ENCODE results near the gene SUN1.

Gene SUN1

GRCh38 chr7:815284-816216, 16.7 kb upstream of the SUN1 start:
- TF ChIP-seq SIN3A (IDR thresholded peaks at IDR 0.05; ENCODE audit: borderline replicate concordance, insufficient read depth, low read length) (no peak), POLR2AphosphoS5 (IDR thresholded peaks at IDR 0.05; ENCODE audit: low read depth, low read length) (no peak), FOXP2 (optimal IDR thresholded peaks at IDR 0.05; ENCODE audit: borderline replicate concordance, extremely low read depth, extremely low read length, insufficient read depth) (no peak), TAF1 (IDR thresholded peaks at IDR 0.05; ENCODE audit: borderline replicate concordance, insufficient read depth, low read length) (no peak)
- TF ChIP-seq, protein P1, sequence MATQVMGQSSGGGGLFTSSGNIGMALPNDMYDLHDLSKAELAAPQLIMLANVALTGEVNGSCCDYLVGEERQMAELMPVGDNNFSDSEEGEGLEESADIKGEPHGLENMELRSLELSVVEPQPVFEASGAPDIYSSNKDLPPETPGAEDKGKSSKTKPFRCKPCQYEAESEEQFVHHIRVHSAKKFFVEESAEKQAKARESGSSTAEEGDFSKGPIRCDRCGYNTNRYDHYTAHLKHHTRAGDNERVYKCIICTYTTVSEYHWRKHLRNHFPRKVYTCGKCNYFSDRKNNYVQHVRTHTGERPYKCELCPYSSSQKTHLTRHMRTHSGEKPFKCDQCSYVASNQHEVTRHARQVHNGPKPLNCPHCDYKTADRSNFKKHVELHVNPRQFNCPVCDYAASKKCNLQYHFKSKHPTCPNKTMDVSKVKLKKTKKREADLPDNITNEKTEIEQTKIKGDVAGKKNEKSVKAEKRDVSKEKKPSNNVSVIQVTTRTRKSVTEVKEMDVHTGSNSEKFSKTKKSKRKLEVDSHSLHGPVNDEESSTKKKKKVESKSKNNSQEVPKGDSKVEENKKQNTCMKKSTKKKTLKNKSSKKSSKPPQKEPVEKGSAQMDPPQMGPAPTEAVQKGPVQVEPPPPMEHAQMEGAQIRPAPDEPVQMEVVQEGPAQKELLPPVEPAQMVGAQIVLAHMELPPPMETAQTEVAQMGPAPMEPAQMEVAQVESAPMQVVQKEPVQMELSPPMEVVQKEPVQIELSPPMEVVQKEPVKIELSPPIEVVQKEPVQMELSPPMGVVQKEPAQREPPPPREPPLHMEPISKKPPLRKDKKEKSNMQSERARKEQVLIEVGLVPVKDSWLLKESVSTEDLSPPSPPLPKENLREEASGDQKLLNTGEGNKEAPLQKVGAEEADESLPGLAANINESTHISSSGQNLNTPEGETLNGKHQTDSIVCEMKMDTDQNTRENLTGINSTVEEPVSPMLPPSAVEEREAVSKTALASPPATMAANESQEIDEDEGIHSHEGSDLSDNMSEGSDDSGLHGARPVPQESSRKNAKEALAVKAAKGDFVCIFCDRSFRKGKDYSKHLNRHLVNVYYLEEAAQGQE (IDR thresholded peaks at IDR 0.05; ENCODE audit: insufficient read depth in 1 of 2, low read depth in 2 of 2, low read length in 2 of 2): no peak

DNA sequence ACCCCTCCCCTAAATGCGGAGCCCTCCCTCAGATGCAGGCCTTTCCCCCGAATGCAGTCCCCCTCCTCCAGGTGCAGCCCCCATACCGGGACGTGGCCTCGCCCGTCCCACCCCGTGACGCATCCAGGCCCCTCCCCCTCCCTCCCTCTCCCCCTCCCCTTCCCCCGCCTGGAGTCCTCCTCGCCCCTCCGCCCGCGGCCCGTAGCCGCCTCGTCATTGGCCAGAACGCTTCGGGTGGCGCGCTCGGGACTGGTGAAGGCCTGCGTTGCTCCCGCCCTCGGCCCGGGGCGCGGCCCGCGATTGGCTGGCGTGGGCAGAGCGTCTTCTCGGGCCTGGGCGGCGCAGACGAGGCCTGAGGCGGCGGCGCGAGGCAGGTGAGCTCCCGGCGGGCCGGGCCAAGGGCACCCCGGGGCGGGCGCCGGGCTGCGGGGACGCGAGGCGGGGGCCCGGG, 16.0 kb upstream of the SUN1 start:
- TF ChIP-seq, protein P1 (IDR thresholded peaks at IDR 0.05; ENCODE audit: insufficient read depth in 1 of 2, low read depth in 2 of 2, low read length in 2 of 2): no peak
- peak; percentile 84 for TF ChIP-seq FOXP2 (optimal IDR thresholded peaks at IDR 0.05; ENCODE audit: borderline replicate concordance, extremely low read depth, extremely low read length, insufficient read depth)
- 0 out of 2 replicates have a peak, but pooled peaks have one; percentile 33 for TF ChIP-seq POLR2AphosphoS5 (IDR thresholded peaks at IDR 0.05; ENCODE audit: low read depth, low read length)
- no peak for TF ChIP-seq SIN3A (IDR thresholded peaks at IDR 0.05; ENCODE audit: borderline replicate concordance, insufficient read depth, low read length)
- TF ChIP-seq TAF1 (IDR thresholded peaks at IDR 0.05; ENCODE audit: borderline replicate concordance, insufficient read depth, low read length): 0 out of 2 replicates have a peak, but pooled peaks have one; percentile 30

- TF ChIP-seq POLR2AphosphoS5 (IDR thresholded peaks at IDR 0.05; ENCODE audit: low read depth, low read length): no peak
- TF ChIP-seq SIN3A (IDR thresholded peaks at IDR 0.05; ENCODE audit: borderline replicate concordance, insufficient read depth, low read length): peak; percentile 40; the same call in 1 of the 2 replicates
Measured at GRCh38 chr7:816751-817671, 15.3 kb upstream of the SUN1 start.

- TF ChIP-seq FOXP2 (optimal IDR thresholded peaks at IDR 0.05; ENCODE audit: borderline replicate concordance, extremely low read depth, extremely low read length, insufficient read depth): no peak
- no peak for TF ChIP-seq POLR2AphosphoS5 (IDR thresholded peaks at IDR 0.05; ENCODE audit: low read depth, low read length)
Measured at GRCh38 chr7:818031-818699, 14.1 kb upstream of the SUN1 start.

DNA sequence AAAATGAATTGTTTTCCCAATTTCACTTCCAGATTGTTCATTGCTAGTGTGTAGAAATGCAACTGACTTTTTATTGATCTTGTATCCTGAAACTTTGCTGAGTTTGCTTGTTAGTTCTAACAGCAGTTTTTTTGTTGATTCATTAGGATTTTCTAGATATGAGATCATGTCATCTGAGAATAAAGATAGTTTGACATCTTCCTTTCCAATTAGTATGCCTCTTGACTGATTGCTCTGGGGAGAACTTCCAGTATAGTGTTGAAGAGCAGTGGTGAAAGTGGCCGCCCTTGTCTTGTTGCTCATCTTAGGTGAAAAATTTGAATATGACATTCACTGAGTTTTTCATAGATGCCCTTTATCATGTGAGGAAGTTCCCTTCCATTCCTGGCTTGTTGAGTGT, 11.9 kb upstream of the SUN1 start:
- TF ChIP-seq FOXP2 (optimal IDR thresholded peaks at IDR 0.05; ENCODE audit: borderline replicate concordance, extremely low read depth, extremely low read length, insufficient read depth) (no peak), SIN3A (IDR thresholded peaks at IDR 0.05; ENCODE audit: borderline replicate concordance, insufficient read depth, low read length) (no peak), POLR2AphosphoS5 (IDR thresholded peaks at IDR 0.05; ENCODE audit: low read depth, low read length) (no peak)

- no peak for TF ChIP-seq POLR2AphosphoS5 (IDR thresholded peaks at IDR 0.05; ENCODE audit: low read depth, low read length)
- TF ChIP-seq, protein P1 (IDR thresholded peaks at IDR 0.05; ENCODE audit: insufficient read depth in 1 of 2, low read depth in 2 of 2, low read length in 2 of 2): no peak
- no peak for TF ChIP-seq FOXP2 (optimal IDR thresholded peaks at IDR 0.05; ENCODE audit: borderline replicate concordance, extremely low read depth, extremely low read length, insufficient read depth)
Measured at GRCh38 chr7:821688-822087, 10.6 kb upstream of the SUN1 start.

All from PFSK-1 (cell line).